Fibroblast of skin of right biceps (primary cell): ENCODE data around the gene TMEM259.

ENCODE experiments used
- DNase-seq: peaks from one replicate; pipeline ENCODE4 v3.0.0-alpha.2; 2013

The TMEM259 gene

DNA sequence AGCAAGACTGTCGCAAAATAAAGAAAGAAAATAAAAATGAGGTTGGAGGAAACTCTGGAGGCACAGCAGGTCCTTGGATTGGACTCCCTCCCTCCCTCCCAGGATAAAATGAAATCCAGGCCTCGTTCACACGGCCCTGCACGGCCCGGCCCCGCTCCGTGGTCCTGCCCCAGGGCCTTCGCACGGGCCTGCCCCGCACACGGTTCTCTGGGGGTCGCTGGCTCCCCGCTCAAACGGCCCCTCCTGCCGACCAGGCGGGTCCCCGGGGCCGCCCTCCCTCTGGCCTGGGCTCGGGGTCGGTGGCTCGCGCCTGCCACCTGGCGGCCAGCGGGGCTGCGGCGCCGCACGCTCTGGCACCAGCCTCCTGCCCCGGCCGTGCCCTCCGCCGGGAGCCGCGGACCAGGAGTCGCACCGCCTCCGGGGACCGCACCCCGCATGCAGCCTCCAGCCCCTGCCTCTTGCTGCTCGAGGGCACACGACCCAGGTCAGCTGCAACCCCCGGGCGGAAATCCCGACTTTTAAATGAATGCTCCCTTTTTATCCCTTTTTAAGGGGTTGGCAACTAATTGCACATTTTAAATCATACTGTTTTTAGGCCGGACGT is 38.3 kb downstream of the TMEM259 start:
- peak; percentile 52 for DNase-seq

DNA sequence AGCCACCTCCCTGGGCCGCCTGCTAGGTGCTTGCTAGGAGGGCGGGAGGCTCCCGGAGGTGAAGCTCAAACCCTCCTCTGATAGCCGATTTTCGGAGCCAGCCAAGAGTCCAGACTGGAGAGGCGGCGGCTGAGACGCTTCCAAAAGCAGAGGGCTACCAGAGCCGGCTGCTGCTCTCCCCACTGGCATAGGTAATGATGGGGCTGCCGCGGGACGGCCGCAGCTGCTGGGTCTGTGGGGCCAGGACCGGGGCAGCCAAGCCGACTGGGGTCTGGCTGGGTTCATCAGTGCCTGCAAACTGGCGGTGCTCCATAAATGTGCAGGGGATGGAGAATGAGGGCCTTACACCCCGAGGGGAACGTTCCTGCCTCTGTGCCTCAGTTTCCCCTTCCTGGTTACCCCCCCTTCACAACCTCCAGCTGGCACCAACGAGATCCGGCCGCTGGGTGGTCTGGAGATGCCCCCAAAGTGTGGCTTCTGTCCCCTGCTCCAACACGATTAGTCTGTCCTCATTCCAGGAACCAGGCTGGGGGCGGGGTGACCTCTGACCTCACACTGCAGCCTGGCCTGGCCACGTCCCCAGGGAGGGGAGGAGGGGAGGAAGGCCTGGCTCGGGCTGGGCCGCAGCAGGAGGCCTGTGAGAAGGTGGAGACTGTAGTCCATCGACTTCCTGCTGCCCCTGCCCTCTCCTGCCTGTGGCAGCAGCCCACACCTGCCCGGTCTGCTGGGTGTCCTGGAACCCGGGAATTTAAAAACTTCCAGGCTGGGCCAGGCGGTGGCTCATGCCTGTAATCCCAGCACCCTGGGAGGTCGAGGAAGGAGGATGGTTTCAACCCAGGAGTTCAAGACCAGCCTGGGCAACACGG is 40.6 kb downstream of the TMEM259 start:
- DNase-seq, result no peak

DNA sequence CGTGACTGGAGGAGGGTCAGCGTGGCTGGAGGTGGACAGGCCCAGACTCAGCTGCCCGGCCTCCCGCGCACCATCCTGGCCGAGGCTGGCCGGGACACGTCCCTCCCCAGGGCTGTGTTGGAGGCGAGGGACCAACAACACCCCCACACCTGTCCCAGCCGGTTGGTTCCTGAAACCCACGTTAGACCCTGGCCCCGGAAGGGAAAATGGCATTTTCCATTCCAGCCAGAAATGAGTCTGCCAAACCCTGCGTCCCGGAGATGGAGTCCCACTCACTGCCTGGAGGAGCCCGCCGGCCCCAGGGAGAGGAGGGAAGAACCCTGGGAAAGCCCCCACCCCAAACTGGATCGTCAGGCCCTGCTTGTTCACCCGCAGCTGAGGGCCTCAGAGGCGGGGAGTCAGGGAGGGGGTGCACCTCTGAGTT is 41.6 kb downstream of the TMEM259 start:
- no peak for DNase-seq

DNA sequence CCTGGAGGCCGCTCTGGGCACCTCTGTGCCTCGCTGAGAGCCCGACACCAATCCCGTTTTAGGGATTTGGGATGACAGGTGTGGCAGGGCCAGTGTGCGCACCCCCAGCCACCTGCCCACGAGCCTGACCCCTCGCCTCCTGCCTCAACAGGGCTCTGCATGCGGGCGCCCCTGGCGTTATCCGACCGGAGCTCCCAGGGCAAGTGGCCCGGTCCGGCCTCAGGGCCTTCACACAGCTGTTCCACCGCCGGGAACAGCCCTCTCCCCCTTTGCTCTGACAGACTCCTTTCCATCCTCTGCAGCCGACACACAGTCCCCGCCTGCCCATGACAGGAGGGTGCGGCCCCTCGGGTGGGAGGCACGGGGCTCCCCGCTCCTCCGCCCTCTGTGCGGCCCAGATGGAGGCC is 43.9 kb downstream of the TMEM259 start:
- DNase-seq, result no peak

DNA sequence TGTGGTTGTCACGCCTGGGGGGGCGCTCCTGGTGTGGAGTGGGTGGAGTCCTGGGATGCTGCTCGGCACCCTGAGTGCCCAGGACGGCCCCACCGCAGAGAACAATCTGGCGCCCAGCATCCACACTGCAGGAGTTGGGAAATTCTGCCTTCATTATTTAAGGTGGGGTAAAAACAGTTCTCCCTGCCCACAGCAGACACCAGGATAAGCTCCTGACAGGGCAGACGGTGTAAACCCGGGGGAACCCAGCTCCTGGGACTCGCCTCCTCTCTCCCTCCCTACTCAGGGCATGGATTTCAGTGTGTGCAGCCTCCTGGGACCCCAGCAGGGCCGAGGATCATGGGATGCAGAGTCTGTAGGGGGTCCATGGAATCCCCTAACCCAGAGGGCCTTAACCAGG is 44.4 kb downstream of the TMEM259 start:
- DNase-seq, result no peak

DNA sequence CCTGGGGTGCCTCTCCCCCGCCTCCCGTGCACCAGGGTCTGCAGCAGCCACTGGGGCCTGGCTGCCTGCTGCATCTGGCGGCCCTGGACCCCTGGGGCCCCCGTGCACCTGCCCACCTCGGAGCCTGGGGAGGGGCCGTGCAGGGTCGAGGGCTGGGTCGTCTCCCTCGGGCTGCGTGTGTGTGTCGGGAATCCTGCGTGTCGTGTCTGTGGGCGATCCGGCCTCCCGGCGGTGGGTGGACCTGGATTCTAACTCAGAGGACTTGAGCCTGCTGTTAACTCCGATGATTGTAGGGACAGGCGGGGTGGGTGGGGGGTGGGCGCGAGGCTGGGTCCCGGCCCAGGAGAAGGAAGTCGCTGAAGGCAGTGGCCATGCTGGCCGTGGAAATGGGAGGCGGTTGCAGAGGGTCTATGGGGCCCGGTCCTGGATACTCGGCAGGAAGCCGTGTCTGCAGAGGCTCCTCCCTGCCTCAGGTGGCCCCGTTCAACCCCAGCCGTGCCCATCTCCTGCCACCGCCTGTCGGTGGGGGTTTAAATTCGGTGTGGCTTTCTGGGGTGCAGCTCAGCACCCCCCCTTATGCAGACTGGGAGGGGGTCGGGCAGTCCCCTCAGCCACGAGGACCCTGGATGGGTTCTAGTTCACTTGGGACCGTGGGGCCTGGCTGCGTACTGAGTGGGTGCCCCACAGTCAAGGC is 46.2 kb downstream of the TMEM259 start:
- DNase-seq, result no peak

DNA sequence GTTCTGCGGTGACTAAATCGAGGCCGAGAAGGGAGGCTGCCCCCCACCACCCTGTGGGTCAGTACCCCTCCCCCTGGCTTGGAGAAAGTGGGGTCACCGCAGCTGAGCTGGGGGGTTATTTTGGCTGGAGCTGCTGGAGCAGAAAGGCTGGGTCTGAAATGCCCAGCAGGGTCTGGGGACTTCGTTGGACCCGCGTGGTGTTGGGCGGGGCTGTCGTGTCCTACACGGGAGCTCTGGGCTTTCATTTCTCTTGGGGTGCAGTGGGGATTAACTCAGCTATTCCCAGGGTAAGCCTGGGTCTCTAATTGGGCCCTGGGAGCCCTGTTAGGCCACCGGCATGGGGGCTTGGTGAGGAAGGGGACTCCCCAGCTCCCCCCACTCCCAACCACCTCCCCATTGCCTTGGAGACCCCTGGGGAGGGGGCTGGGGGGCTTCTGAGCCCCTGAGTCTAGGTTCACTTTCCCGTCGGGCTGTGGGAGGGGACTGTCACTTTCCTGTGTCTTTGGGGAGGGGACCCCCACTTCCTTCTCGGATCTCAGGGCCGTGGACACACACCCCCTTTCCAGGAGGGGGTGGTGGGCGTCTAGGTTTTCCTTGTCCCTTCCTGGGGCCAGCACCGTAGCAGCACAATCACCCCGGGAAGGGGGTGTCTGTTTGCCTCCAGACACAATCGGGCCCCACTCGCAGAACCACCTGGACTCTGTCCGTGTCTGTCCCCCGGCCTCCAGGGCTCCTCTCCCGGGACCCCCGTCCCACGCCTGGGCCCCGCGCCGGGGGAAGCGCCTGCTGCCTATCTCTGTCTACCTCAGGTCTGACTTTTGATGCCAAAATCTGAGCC is 47.0 kb downstream of the TMEM259 start:
- DNase-seq, result no peak

DNA sequence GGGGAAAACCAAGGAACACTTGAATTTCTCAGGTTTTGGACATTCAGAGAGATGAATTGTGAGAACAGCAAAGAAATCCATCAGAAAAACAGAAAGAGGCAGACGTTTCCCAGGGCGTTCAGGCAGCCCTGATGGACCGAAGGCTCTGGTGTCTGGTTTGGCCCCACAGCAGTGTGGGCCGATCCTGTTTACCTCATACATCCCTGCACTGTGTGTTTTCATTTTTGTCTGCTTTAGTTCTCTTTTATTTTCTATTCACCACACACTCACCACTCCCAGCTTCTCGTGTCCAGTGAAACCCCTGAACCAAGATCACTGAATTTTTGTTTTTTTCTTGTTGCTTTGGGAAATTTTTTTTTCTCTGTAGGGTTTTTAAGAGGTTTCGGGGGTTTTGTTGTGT is 48.6 kb downstream of the TMEM259 start:
- DNase-seq, result no peak

DNA sequence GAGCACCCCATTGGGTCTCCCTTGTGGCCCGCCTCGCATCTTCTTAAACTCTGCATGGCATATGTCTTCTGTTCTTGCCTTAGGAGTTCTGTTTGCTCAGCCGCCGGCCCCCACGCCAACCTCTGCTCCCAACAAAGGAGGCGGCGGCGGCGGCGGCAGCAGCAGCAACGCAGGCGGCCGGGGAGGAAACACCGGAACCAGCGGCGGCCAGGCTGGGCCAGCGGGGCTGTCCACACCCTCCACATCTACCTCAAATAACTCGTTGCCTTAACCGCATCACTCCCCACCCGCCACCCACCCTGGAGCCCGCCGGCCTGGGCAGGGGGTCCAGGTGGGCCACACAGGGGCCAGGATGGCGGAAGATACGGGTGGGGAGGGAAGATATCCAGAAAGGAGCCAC is 49.1 kb downstream of the TMEM259 start:
- DNase-seq, result no peak

DNA sequence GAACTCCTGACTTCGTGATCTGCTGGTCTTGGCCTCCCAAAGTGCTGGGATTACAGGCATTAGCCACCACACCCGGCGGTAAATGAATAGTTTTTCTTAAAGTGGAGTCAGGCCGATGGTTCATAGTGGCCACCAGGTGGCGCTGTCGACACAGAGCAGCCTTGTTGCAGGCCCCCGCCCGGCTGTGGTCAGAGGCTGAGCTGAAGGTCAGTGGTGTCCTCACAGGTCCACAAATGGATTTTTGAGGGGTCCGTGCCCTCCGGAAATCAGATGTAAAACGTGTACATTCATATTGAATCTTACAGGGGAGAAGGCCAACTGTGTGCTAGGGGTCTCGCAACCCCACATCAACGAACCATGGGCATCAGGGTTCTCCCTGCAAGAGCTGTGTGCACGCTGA is 50.2 kb downstream of the TMEM259 start:
- no peak for DNase-seq

DNA sequence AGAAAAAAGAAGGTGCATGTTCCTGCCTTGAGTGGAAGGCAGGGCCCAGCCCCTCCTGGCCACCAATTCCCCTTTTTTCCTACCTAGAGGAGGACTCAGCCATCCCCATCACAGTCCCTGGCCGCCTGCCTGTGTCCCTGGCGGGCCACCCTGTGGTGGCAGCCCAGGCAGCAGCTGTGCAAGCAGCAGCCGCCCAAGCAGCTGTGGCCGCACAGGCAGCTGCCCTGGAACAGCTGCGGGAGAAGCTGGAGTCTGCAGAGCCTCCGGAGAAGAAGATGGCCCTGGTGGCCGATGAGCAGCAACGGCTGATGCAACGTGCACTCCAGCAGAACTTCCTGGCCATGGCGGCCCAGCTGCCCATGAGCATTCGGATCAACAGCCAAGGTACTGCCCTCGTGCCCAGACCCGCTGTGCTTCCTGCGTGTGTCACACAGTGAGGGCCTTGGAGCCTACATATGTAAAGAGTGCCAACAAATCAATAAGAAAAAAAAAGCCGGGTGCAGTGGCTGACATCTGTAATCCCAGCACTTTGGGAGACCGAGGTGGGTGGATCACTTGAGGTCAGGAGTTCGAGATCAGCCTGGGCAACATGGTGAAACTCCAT is 54.3 kb downstream of the TMEM259 start:
- DNase-seq, result no peak

DNA sequence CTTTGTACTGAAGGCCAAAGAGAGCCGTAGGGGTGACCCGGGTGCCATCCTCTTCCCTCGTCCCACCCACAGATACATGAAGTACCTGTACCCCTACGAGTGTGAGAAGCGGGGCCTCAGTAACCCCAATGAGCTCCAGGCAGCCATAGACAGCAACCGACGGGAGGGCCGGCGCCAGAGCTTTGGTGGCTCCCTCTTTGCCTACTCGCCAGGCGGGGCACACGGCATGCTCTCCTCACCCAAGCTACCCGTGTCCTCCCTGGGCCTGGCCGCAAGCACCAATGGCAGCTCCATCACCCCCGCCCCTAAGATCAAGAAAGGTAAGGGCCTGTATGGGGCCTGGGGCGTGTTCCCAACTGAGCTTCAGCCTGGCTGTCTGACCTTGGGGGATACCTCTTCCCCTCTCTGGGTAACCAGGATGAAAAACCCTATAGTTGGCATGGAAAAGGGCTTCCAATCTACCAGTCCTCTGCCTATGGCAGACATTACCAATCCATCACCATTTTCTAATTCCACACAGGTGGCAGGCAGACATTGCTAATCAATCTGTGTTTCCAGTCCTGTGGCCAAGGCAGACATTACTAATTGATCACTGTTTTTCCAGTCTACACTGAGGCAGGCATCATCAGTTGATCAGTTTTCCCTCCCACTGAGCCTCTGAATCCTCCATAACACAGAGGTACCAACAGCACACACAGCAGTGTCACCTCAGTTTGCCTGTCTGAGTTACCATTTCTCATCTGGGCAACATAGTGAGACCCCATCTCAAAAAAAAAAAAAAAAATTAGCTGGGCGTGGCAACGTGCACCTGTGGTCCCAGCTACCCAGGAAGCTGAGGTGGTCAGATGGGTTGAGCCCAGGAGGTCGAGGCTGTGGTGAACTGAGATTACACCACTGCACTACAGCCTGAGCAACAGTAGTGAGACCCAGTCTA is 55.9 kb downstream of the TMEM259 start:
- DNase-seq, result peak; percentile 30

DNA sequence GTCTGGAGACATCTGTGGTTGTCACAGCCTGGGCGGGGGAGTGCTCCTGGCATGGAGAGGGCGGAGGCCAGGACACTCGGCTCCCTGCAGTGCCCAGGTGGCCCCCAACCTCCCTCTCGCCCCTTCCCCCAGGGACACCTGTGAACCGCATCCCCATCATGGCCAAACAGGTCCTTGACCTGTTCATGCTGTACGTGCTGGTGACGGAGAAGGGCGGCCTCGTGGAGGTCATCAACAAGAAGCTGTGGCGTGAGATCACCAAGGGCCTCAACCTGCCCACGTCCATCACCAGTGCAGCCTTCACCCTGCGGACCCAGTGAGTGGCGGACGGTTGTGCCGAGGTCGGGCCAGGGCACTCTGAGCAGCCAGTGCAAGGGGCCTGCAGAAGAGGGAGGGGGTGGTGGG is 56.8 kb downstream of the TMEM259 start:
- DNase-seq, result no peak

DNA sequence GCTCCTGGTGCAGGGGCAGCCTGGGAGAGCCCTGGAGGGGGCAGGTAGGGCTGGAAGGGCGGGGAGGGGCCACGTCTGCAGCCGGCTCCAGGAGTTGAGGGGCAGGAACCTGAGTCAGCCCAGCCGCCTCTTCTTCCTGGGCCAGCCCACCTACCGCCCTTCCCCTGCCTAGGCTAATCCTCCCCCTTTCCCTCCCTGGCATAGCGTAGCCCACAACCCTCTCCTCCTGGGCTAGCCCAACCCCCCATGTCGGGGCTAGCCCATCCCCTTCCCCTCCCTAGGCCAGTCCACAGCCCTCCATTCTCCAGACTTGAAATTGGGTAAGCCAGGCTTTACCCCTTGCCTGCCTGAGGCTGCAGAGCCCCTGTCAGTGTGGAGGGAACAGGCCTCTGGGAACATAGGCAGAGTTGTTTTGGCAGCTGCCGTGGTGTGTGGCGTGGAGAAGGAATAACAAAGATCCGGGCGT is 57.4 kb downstream of the TMEM259 start:
- no peak for DNase-seq

DNA sequence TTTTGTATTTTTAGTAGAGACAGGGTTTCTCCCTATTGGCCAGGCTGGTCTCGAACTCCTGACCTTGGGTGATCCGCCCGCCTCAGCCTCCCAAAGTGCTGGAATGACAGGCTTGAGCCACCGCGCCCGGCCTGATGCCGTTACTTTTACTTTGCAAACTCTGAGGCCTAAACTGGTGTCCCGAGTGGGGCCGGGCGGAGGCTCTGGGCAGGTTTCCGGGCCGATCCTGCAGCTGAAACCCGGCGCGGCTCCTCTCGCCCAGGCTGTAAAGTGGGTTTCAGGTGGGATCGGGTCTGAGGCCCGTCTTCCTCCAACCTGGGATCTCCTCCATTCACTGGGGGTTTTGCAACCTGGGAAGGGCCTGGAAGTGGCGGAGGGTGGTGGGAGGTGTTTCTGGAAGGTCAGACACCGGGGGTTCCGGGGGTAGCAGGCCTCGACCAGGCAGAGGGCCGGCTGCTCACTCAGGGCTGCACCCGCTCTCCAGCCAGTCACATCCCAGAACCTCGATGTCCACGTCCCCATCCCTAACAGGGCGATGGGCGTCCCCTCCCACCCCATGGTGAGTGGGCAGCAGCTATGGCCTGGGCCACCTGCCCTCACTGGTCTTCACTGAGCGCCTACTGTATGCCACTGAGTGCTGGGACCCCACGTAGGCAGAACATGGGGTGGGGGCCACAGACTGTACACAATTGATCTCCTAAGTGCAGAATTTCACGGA is 58.1 kb downstream of the TMEM259 start:
- DNase-seq, result no peak

DNA sequence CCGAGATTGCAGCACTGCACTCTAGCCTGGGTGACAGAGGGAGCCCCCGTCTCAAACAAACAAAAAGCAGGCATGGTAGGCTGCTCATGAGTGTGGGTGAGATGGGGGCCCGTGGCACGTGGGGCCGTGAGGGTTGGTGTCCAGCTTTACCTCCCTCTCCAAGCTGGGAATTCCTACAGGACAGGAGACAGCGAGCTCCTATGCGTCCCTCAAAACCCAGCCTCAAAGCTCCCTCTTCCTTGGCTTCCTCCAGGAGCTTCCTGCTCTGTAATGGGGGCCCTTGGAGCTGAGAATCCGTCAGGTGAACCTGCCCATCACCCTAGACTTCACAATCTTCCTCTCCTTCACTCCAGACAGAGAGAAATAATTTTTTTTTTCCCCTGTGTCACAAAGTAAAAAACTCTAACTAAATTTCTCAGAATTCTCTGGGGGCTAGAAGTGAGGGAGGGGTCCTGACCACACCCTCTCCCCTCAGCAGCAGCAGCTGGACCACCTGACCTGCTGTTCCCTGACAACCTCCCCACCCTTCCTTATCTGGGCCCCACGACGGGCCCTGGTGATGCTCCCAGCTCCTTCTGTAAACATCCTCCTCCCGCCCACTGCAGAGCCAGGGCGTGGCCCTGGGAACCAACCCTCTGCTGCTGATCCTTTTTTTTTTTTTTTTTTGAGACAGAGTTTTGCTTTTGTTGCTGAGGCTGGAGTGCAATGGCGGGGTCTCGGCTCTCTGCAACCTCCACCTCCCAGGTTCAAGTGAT is 58.9 kb downstream of the TMEM259 start:
- no peak for DNase-seq

DNA sequence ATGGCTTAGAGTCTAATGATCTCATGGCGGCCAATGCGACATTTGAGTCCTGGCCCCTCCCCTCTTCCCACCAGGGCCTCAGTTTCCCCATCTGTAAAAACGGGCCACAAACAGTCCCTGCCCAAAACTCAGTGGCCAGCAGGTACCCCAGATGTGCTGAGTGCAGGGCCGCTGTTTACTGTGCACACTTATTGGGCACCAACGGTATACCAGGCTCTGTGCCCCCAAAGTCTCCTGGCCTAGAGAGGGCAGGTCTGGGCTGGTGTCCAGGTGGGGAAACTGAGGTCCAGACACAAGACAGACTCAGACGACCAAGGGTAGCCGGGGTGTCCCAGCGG is 60.4 kb downstream of the TMEM259 start:
- no peak for DNase-seq

DNA sequence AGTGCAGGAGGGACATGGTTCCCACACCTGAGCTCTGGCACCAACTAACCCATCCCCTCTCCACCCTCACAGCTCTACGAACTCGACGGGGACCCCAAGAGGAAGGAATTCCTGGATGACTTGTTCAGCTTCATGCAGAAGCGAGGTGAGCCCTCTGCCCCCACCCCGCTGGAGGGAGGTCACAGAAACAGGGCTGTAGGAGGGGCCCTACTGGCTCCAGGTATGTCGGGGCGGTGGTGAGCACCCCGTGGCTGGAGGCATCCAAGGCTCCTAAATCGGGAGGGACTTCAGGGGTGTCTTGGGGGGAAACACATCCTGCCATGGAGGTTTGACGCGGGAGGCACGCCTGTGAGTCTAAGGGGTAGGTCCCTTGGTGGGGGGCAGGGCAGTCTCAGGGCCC is 60.9 kb downstream of the TMEM259 start:
- no peak for DNase-seq
